Measurements from ENCODE around the gene KIRREL3.

GRCh38 chr11:127027000-127027399 lies 26.4 kb upstream of the KIRREL3 start:
- TF ChIP-seq POLR2A (IDR thresholded peaks at IDR 0.05) (no peak), CTCF (IDR thresholded peaks at IDR 0.05) (no peak)
